ENCODE measurements around the gene LRCOL1.
A peak's percentile ranks its signal among the peaks of the same experiment; 100 is the strongest.

Gene LRCOL1

GRCh38 chr12:132620113-132620898 lies 9.9 kb upstream of the LRCOL1 start:
- TF ChIP-seq FOXK2 (IDR thresholded peaks at IDR 0.05) (no peak), SP1 (IDR thresholded peaks at IDR 0.05) (no peak), BHLHE40 (IDR thresholded peaks at IDR 0.05; ENCODE audit: borderline replicate concordance) (no peak), ELF4 (IDR thresholded peaks at IDR 0.05) (no peak), L3MBTL2 (conservative IDR thresholded peaks at IDR 0.05) (no peak), LEF1 (IDR thresholded peaks at IDR 0.05; ENCODE audit: borderline replicate concordance) (no peak), FOXM1 (IDR thresholded peaks at IDR 0.05; ENCODE audit: borderline replicate concordance) (no peak), TARDBP (IDR thresholded peaks at IDR 0.05) (no peak), ZNF384 (IDR thresholded peaks at IDR 0.05) (no peak), HDGF (IDR thresholded peaks at IDR 0.05; ENCODE audit: borderline replicate concordance) (no peak), NFRKB (IDR thresholded peaks at IDR 0.05) (no peak), FOXA1 (IDR thresholded peaks at IDR 0.05) (no peak), ARNT (IDR thresholded peaks at IDR 0.05) (no peak), CTBP1 (IDR thresholded peaks at IDR 0.05; ENCODE audit: borderline replicate concordance) (no peak), PKNOX1 (IDR thresholded peaks at IDR 0.05) (no peak), SUZ12 (IDR thresholded peaks at IDR 0.05) (no peak)
- ChIA-PET CTCF (no interaction called here), POLR2A (no interaction called here)
- no peak for DNase-seq (ENCODE audit: extremely low spot score)

GRCh38 chr12:132619386-132620112 lies 9.2 kb upstream of the LRCOL1 start:
- POLR2A ChIA-PET = no interaction called here
- CTCF ChIA-PET = no interaction called here
- peak; percentile 29 for DNase-seq (ENCODE audit: extremely low spot score)
- TF ChIP-seq FOXM1 (IDR thresholded peaks at IDR 0.05; ENCODE audit: borderline replicate concordance) (no peak), CTBP1 (IDR thresholded peaks at IDR 0.05; ENCODE audit: borderline replicate concordance) (no peak), ELF4 (IDR thresholded peaks at IDR 0.05) (no peak), ARNT (IDR thresholded peaks at IDR 0.05) (no peak), FOXA1 (IDR thresholded peaks at IDR 0.05) (no peak), ZNF384 (IDR thresholded peaks at IDR 0.05) (no peak), HDGF (IDR thresholded peaks at IDR 0.05; ENCODE audit: borderline replicate concordance) (no peak), SP1 (IDR thresholded peaks at IDR 0.05) (no peak), PKNOX1 (IDR thresholded peaks at IDR 0.05) (no peak), BHLHE40 (IDR thresholded peaks at IDR 0.05; ENCODE audit: borderline replicate concordance) (no peak), L3MBTL2 (conservative IDR thresholded peaks at IDR 0.05) (no peak), SUZ12 (IDR thresholded peaks at IDR 0.05) (no peak), NFRKB (IDR thresholded peaks at IDR 0.05) (no peak), LEF1 (IDR thresholded peaks at IDR 0.05; ENCODE audit: borderline replicate concordance) (no peak), FOXK2 (IDR thresholded peaks at IDR 0.05) (no peak), TARDBP (IDR thresholded peaks at IDR 0.05) (no peak)

GRCh38 chr12:132619071-132619385 lies 8.6 kb upstream of the LRCOL1 start:
- ChIA-PET CTCF (no interaction called here), POLR2A (no interaction called here)
- no peak for TF ChIP-seq LEF1 (IDR thresholded peaks at IDR 0.05; ENCODE audit: borderline replicate concordance)
- no peak for TF ChIP-seq BHLHE40 (IDR thresholded peaks at IDR 0.05; ENCODE audit: borderline replicate concordance)
- TF ChIP-seq NFRKB (IDR thresholded peaks at IDR 0.05) = no peak
- TF ChIP-seq TARDBP (IDR thresholded peaks at IDR 0.05) = no peak
- TF ChIP-seq FOXA1 (IDR thresholded peaks at IDR 0.05) = no peak
- no peak for TF ChIP-seq PKNOX1 (IDR thresholded peaks at IDR 0.05)
- TF ChIP-seq ARNT (IDR thresholded peaks at IDR 0.05) = no peak
- TF ChIP-seq HDGF (IDR thresholded peaks at IDR 0.05; ENCODE audit: borderline replicate concordance) = no peak
- no peak for TF ChIP-seq FOXM1 (IDR thresholded peaks at IDR 0.05; ENCODE audit: borderline replicate concordance)
- no peak for TF ChIP-seq L3MBTL2 (conservative IDR thresholded peaks at IDR 0.05)
- TF ChIP-seq ZNF384 (IDR thresholded peaks at IDR 0.05) = no peak
- no peak for TF ChIP-seq SP1 (IDR thresholded peaks at IDR 0.05)
- TF ChIP-seq CTBP1 (IDR thresholded peaks at IDR 0.05; ENCODE audit: borderline replicate concordance) = no peak
- TF ChIP-seq ELF4 (IDR thresholded peaks at IDR 0.05) = no peak
- DNase-seq (ENCODE audit: extremely low spot score) = no peak

- TF ChIP-seq ELF4 (IDR thresholded peaks at IDR 0.05) (no peak), FOXA1 (IDR thresholded peaks at IDR 0.05) (no peak), SUZ12 (IDR thresholded peaks at IDR 0.05) (no peak), TARDBP (IDR thresholded peaks at IDR 0.05) (no peak), FOXK2 (IDR thresholded peaks at IDR 0.05) (no peak), FOXM1 (IDR thresholded peaks at IDR 0.05; ENCODE audit: borderline replicate concordance) (no peak)
- ChIA-PET CTCF (no interaction called here), POLR2A (no interaction called here)
- DNase-seq (ENCODE audit: extremely low spot score) = peak; percentile 46
These were observed 8.3 kb upstream of the LRCOL1 start, which contains the start of gene P2RX2 for GRCh38 chr12:132618683-132619043. TSS of gene P2RX2 (plus strand) at chr12:132618776. CDS start at chr12:132618817, 41 bp downstream.

GRCh38 chr12:132617822-132618682 lies 7.7 kb upstream of the LRCOL1 start:
- CTCF ChIA-PET = no interaction called here
- TF ChIP-seq CTBP1 (IDR thresholded peaks at IDR 0.05; ENCODE audit: borderline replicate concordance) (no peak), L3MBTL2 (conservative IDR thresholded peaks at IDR 0.05) (peak; percentile 94), FOXM1 (IDR thresholded peaks at IDR 0.05; ENCODE audit: borderline replicate concordance) (no peak)
- POLR2A ChIA-PET = no interaction called here
- peak; percentile 57 for DNase-seq (ENCODE audit: extremely low spot score)
